ENCODE measurements around the gene RIBC2.
"Not testable (repeated sequence)": the region's sequence is repeated elsewhere in the genome, so short reads cannot be mapped to it uniquely, and the experiment has no call there.

DNA sequence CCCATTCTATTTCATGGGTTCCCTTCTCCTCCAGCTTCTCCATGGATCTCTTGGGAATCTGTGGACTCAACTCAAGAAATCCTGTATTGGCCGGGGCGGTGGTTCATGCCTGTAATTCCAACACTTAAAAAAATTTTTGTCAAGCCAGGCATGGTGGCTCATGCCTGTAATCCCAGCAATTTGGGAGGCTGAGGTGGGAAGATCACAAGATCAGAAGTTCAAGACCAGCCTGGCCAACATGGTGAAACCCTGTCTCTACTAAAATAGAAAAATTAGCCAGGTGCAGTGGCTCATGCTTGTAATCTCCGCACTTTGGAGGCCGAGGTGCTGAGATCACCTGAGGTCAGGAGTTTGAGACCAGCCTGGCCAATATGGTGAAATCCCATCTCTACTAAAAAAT, 34.1 kb downstream of the RIBC2 start:
- TF ChIP-seq, protein P1, sequence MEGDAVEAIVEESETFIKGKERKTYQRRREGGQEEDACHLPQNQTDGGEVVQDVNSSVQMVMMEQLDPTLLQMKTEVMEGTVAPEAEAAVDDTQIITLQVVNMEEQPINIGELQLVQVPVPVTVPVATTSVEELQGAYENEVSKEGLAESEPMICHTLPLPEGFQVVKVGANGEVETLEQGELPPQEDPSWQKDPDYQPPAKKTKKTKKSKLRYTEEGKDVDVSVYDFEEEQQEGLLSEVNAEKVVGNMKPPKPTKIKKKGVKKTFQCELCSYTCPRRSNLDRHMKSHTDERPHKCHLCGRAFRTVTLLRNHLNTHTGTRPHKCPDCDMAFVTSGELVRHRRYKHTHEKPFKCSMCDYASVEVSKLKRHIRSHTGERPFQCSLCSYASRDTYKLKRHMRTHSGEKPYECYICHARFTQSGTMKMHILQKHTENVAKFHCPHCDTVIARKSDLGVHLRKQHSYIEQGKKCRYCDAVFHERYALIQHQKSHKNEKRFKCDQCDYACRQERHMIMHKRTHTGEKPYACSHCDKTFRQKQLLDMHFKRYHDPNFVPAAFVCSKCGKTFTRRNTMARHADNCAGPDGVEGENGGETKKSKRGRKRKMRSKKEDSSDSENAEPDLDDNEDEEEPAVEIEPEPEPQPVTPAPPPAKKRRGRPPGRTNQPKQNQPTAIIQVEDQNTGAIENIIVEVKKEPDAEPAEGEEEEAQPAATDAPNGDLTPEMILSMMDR (IDR thresholded peaks at IDR 0.05) = not testable (repeated sequence)
- not testable (repeated sequence) for TF ChIP-seq EP300 (IDR thresholded peaks at IDR 0.05); POLR2A (IDR thresholded peaks at IDR 0.05; ENCODE audit: low read depth); POLR2AphosphoS5 (IDR thresholded peaks at IDR 0.05)
